Stomach (tissue), 9 donors: ENCODE results near the gene PIEZO2. TPM values are rescaled to one million over a fixed set of nuclear protein-coding genes. Genes with fewer than 3 reads are reported as not detected.

Experiments used
- DNase-seq, 2 donors: peaks; one replicate each; pipeline versions ENCODE4 v3.0.0 to v3.0.0-alpha.2; 2013 to 2019
- H3K27ac ChIP-seq, 5 donors: fragments of 200-600 bp in 4 of 5; sonication (generic) in 4 of 5; one replicate each; pipeline ENCODE4 v1.5.1; 2013 to 2019; ENCODE audit warnings: mild to moderate bottlenecking in 1 of 5, moderate library complexity in 1 of 5
- H3K27me3 ChIP-seq, 3 donors: fragments of 200-600 bp; sonication (generic); one replicate each; pipeline ENCODE4 v1.5.1; 2017 to 2019; ENCODE audit warnings: mixed run types in 1 of 3
- H3K36me3 ChIP-seq, 4 donors: fragments of 200-600 bp; sonication (generic); 1 replicate in 3 of 4; 2 replicates in 1 of 4; pipeline ENCODE4 v1.5.1; 2016 to 2019
- H3K4me1 ChIP-seq, 4 donors: fragments of 200-600 bp; sonication (generic); one replicate each; pipeline ENCODE4 v1.5.1; 2016 to 2019
- H3K4me3 ChIP-seq, 4 donors: fragments of 200-600 bp; sonication (generic) in 3 of 4; one replicate each; pipeline ENCODE4 v1.5.1; 2016 to 2019; ENCODE audit warnings: mild to moderate bottlenecking in 1 of 4
- H3K9me3 ChIP-seq, 4 donors: fragments of 200-600 bp; sonication (generic); one replicate each; pipeline ENCODE4 v1.5.1; 2016 to 2019
- CTCF ChIP-seq, 7 experiments: fragments of 450-650 bp in 4 of 7; fragments of 200-600 bp in 3 of 7; sonication (generic) in 3 of 7; IDR thresholded peaks; one replicate each; pipeline ENCODE4 v1.5.1; 2016 to 2019; ENCODE audit warnings: antibody characterized with exemption in 7 of 7, control low read depth in 2 of 7, mild to moderate bottlenecking in 1 of 7
- EP300 ChIP-seq: sonication (generic); formaldehyde crosslinking; IDR thresholded peaks from one replicate; pipeline ENCODE4 v1.6.1; 2017; ENCODE audit warnings: antibody characterized with exemption
- POLR2A ChIP-seq, 4 donors: fragments of 450-650 bp; IDR thresholded peaks; one replicate each; pipeline ENCODE4 v1.6.1; 2016; ENCODE audit warnings: antibody characterized with exemption in 4 of 4, control low read depth in 2 of 4, mild to moderate bottlenecking in 1 of 4, moderate library complexity in 1 of 4
- POLR2AphosphoS5 ChIP-seq, 3 donors: sonication (generic); formaldehyde crosslinking; IDR thresholded peaks; one replicate each; pipeline ENCODE4 v1.6.1; 2016; ENCODE audit warnings: antibody characterized with exemption in 3 of 3
- WGBS, 5 donors: extraction: QIAGEN DNeasy Blood & Tissue Kit in 3 of 5; methylation state at CpG; one replicate each; pipeline versions ENCODE4 v1.1.5 to v1.1.7; 2013 to 2018; 5-methylcytosine and 5-hydroxymethylcytosine counted together
- intact Hi-C: fragments of 100-400 bp; cut with DNase I; formaldehyde crosslinking; loops from one replicate; pipeline ENCODE4 v1.15.1; 2023; ENCODE audit warnings: low total_unique reads
- polyA plus RNA-seq, 3 donors: library from polyadenylated mRNA; stranded (reverse); fragments of 200-250 nt; gene quantifications; one replicate each; pipeline ENCODE4 v1.2.3, GENCODE V29; 2013
- total RNA-seq, 5 donors: library from RNA; depleted of rRNA; stranded (reverse); fragments of >200 nt; gene quantifications; one replicate each; pipeline versions ENCODE4 v1.1.0 to v1.2.3, GENCODE V29; 2014 to 2016
- donor health status: healthy with polysubstance abuse.
- donor health status: Bipolar disorder and iron deficiency.
- donor health status: healthy.

Gene PIEZO2
- total and polyA plus RNA-seq, 8 donors, result 0.30 to 45.3 (median 2.5) TPM

- Histone ChIP-seq H3K4me1 (peaks cover 0 to 7% (median 0%) of the 10 kb centered on the region in 4 donors), H3K27me3 (peaks cover 0 to 16% (median 0%) of the 10 kb centered on the region in 3 donors), H3K27ac (no peak overlapping the region), H3K36me3 (no peaks in the 10 kb centered on the region), H3K9me3 (no peaks in the 10 kb centered on the region), H3K4me3 (peak overlapping the region in 2 of 4 donors; percentile 24 to 25)
- intact Hi-C loops, result no loop called here
- peak in 1 of 2 donors; percentile 60 for DNase-seq
- no peak for TF ChIP-seq POLR2AphosphoS5 (IDR thresholded peaks at IDR 0.05)
- no peak for TF ChIP-seq CTCF (IDR thresholded peaks at IDR 0.05)
- TF ChIP-seq EP300, result no peak
- TF ChIP-seq POLR2A (IDR thresholded peaks at IDR 0.05), result no peak
- 27 to 46% (median 35%) methylated on average over 19 to 67 of the region's 67 CpGs for WGBS, 5 donors
Measured at GRCh38 chr18:10726198-10727068, 422.9 kb downstream of the PIEZO2 start.

GRCh38 chr18:10724666-10725065 lies 424.7 kb downstream of the PIEZO2 start:
- intact Hi-C loops, result no loop called here
- 90 to 94% (median 94%) methylated on average over 2 to 18 of the region's 18 CpGs for WGBS, 5 donors

GRCh38 chr18:10723496-10723895 lies 425.9 kb downstream of the PIEZO2 start:
- peaks cover 0 to 7% (median 0%) of the 10 kb centered on the region in 4 donors for H3K4me1 ChIP-seq
- 58 to 74% (median 68%) methylated on average over 4 of the region's 4 CpGs for WGBS, 5 donors

More at GRCh38 chr18:10724666-10725065, 424.7 kb downstream of the PIEZO2 start:
- Histone ChIP-seq H3K27me3 (peaks cover 0 to 16% (median 0%) of the 10 kb centered on the region in 3 donors), H3K9me3 (no peaks in the 10 kb centered on the region), H3K4me3 (no peak overlapping the region), H3K4me1 (peaks cover 0 to 7% (median 0%) of the 10 kb centered on the region in 4 donors), H3K27ac (no peak overlapping the region), H3K36me3 (no peaks in the 10 kb centered on the region)
- no peak for DNase-seq
- TF ChIP-seq EP300, result no peak
- TF ChIP-seq POLR2AphosphoS5 (IDR thresholded peaks at IDR 0.05), result no peak
- TF ChIP-seq POLR2A (IDR thresholded peaks at IDR 0.05), result no peak
- no peak for TF ChIP-seq CTCF (IDR thresholded peaks at IDR 0.05)

GRCh38 chr18:10718809-10719208 lies 430.6 kb downstream of the PIEZO2 start:
- intact Hi-C loops, result no loop called here
- 74 to 97% (median 91%) methylated on average over 3 of the region's 3 CpGs for WGBS, 5 donors
- DNase-seq, result no peak
- Histone ChIP-seq H3K36me3 (no peaks in the 10 kb centered on the region), H3K4me3 (no peak overlapping the region), H3K27ac (no peak overlapping the region), H3K27me3 (no peaks in the 10 kb centered on the region), H3K4me1 (no peaks in the 10 kb centered on the region), H3K9me3 (no peaks in the 10 kb centered on the region)
- TF ChIP-seq CTCF (IDR thresholded peaks at IDR 0.05) (no peak), EP300 (no peak), POLR2AphosphoS5 (IDR thresholded peaks at IDR 0.05) (no peak), POLR2A (IDR thresholded peaks at IDR 0.05) (no peak)

More at GRCh38 chr18:10723496-10723895, 425.9 kb downstream of the PIEZO2 start:
- DNase-seq, result peak in 1 of 2 donors; percentile 46
- Histone ChIP-seq H3K36me3 (no peaks in the 10 kb centered on the region), H3K9me3 (no peaks in the 10 kb centered on the region), H3K27ac (no peak overlapping the region), H3K27me3 (peaks cover 0 to 16% (median 0%) of the 10 kb centered on the region in 3 donors), H3K4me3 (no peak overlapping the region)
- TF ChIP-seq CTCF (IDR thresholded peaks at IDR 0.05) (no peak), EP300 (no peak), POLR2AphosphoS5 (IDR thresholded peaks at IDR 0.05) (no peak), POLR2A (IDR thresholded peaks at IDR 0.05) (no peak)
- intact Hi-C loops, result no loop called here
